IMR-90 (cell line): ENCODE results near the gene IFFO2. TPM values are rescaled to one million over a fixed set of nuclear protein-coding genes. Genes with fewer than 3 reads are reported as not detected.

ENCODE experiments used
- ATAC-seq: fragments of 200-7000 bp; cut with Tn5 transposase; 2 replicates; pipeline ENCODE4 v1.9.1; 2020; ENCODE audit warnings: low read depth, mild to moderate bottlenecking, moderate library complexity
- BruUV-seq: library from RNA; stranded (reverse); fragments of 400-500 nt; replicated peaks from 2 replicates; lab custom pipeline; 2021; lab: Mats Ljungman, UMichigan
- CTCF ChIA-PET: fragments of 300-600 bp; formaldehyde crosslinking; extraction: SDS; loops from one replicate; lab custom pipeline; 2021; ENCODE audit warnings: antibody characterized with exemption; lab: Yijun Ruan, JAX
- POLR2A ChIA-PET: fragments of 300-600 bp; sonication (Branson Sonifier 250); formaldehyde crosslinking; loops from one replicate; lab custom pipeline; 2022; ENCODE audit warnings: antibody characterized with exemption; ENCODE audit not compliant: unreplicated experiment; lab: Charles Lee
- DNase-seq: peaks from one replicate; pipeline ENCODE4 v3.0.0; 2013
- H2AFZ ChIP-seq: replicated peaks from 2 replicates; pipeline ENCODE3; 2013; ENCODE audit warnings: low read length, mild to moderate bottlenecking; ENCODE audit not compliant: poor library complexity
- H2AK5ac ChIP-seq: 2 replicates; pipeline ENCODE4 v1.6.1; 2013; ENCODE audit warnings: low read depth, low read length, inconsistent platforms
- H2AK9ac ChIP-seq: replicated peaks from 2 replicates; pipeline ENCODE3; 2013; ENCODE audit warnings: mild to moderate bottlenecking, low read depth, low read length, moderate library complexity; ENCODE audit not compliant: poor library complexity
- H2BK120ac ChIP-seq: 2 replicates; pipeline ENCODE4 v1.6.1; 2013; ENCODE audit warnings: low read depth, low read length, inconsistent platforms
- H2BK15ac ChIP-seq: 3 replicates; pipeline ENCODE4 v1.6.1; 2013; ENCODE audit warnings: low read depth, low read length, inconsistent platforms
- H2BK20ac ChIP-seq: 2 replicates; pipeline ENCODE4 v1.6.1; 2013; ENCODE audit warnings: low read depth, mild to moderate bottlenecking, inconsistent platforms, low read length, moderate library complexity
- H2BK5ac ChIP-seq: 2 replicates; pipeline ENCODE4 v1.6.1; 2013; ENCODE audit warnings: mild to moderate bottlenecking, low read depth, low read length, inconsistent platforms; ENCODE audit not compliant: poor library complexity, severe bottlenecking
- H3K14ac ChIP-seq: replicated peaks from 2 replicates; pipeline ENCODE4 v1.6.1; 2013; ENCODE audit warnings: low read depth, low read length, inconsistent platforms
- H3K18ac ChIP-seq: 2 replicates; pipeline ENCODE4 v1.6.1; 2013; ENCODE audit warnings: low read depth, low read length, control low read depth
- H3K23ac ChIP-seq: 2 replicates; pipeline ENCODE4 v1.6.1; 2013; ENCODE audit warnings: low read depth, low read length, inconsistent platforms
- H3K27ac ChIP-seq: 2 replicates; pipeline ENCODE4 v1.5.1; 2013; ENCODE audit warnings: mild to moderate bottlenecking, control low read depth, low read length; ENCODE audit not compliant: insufficient read depth
- H3K27me3 ChIP-seq: 2 replicates; pipeline ENCODE4 v1.6.1; 2013; ENCODE audit warnings: low read length; ENCODE audit not compliant: control insufficient read depth, insufficient read depth
- H3K36me3 ChIP-seq: 2 replicates; pipeline ENCODE4 v1.6.1; 2013; ENCODE audit warnings: low read length, mixed read lengths; ENCODE audit not compliant: control insufficient read depth, insufficient read depth
- H3K4ac ChIP-seq: 2 replicates; pipeline ENCODE4 v1.6.1; 2013; ENCODE audit warnings: low read depth, low read length, inconsistent platforms
- H3K4me1 ChIP-seq: 2 replicates; pipeline ENCODE4 v1.6.1; 2013; ENCODE audit warnings: low read length, mixed read lengths; ENCODE audit not compliant: control insufficient read depth, insufficient read depth
- H3K4me2 ChIP-seq: 2 replicates; pipeline ENCODE4 v1.6.1; 2013; ENCODE audit warnings: low read depth, mild to moderate bottlenecking, control low read depth, low read length, moderate library complexity
- H3K4me3 ChIP-seq: 2 replicates; pipeline ENCODE4 v1.5.1; 2013; ENCODE audit warnings: low read depth, mild to moderate bottlenecking, control low read depth, low read length, moderate library complexity; ENCODE audit not compliant: insufficient read depth
- H3K56ac ChIP-seq: 2 replicates; pipeline ENCODE4 v1.6.1; 2013; ENCODE audit warnings: low read length, inconsistent platforms; ENCODE audit not compliant: insufficient read depth; ENCODE audit errors: extremely low read depth
- H3K79me1 ChIP-seq, 2 experiments: 2 replicates each; pipeline ENCODE4 v1.6.1; 2013; ENCODE audit warnings: low read length in 2 of 2, inconsistent platforms in 1 of 2, low read depth in 1 of 2
- H3K9ac ChIP-seq: 2 replicates; pipeline ENCODE4 v1.6.1; 2013; ENCODE audit warnings: low read depth, low read length, control low read depth
- H3K9me1 ChIP-seq: 2 replicates; pipeline ENCODE4 v1.6.1; 2013; ENCODE audit warnings: low read length, inconsistent platforms; ENCODE audit not compliant: insufficient read depth
- H3K9me3 ChIP-seq: 2 replicates; pipeline ENCODE4 v1.6.1; 2013; ENCODE audit warnings: low read length; ENCODE audit not compliant: control insufficient read depth, insufficient read depth
- H4K20me1 ChIP-seq: 2 replicates; pipeline ENCODE4 v1.6.1; 2013; ENCODE audit warnings: low read length, inconsistent platforms; ENCODE audit not compliant: insufficient read depth
- H4K5ac ChIP-seq: 2 replicates; pipeline ENCODE4 v1.6.1; 2013; ENCODE audit warnings: mild to moderate bottlenecking, low read depth, low read length, control low read depth
- H4K8ac ChIP-seq, 2 experiments: 2 replicates each; pipeline ENCODE4 v1.6.1; 2013; ENCODE audit warnings: low read depth in 2 of 2, low read length in 2 of 2, control low read depth in 1 of 2, inconsistent platforms in 1 of 2
- H4K91ac ChIP-seq: 2 replicates; pipeline ENCODE4 v1.6.1; 2013; ENCODE audit warnings: low read depth, low read length, inconsistent platforms; ENCODE audit not compliant: insufficient read depth
- BHLHE40 ChIP-seq: fragments of 150-350 bp; IDR thresholded peaks from 2 replicates; pipeline ENCODE4 v1.6.1; 2016; ENCODE audit warnings: mild to moderate bottlenecking, low read depth, low read length
- CEBPB ChIP-seq: IDR thresholded peaks from 2 replicates; pipeline ENCODE4 v1.6.1; 2012; ENCODE audit warnings: low read depth, low read length, improper control_type of control experiment
- CHD1 ChIP-seq: IDR thresholded peaks from 2 replicates; pipeline ENCODE4 v1.6.1; 2012; ENCODE audit warnings: low read depth, low read length, improper control_type of control experiment
- MAFK ChIP-seq: IDR thresholded peaks from 2 replicates; pipeline ENCODE4 v1.6.1; 2012; ENCODE audit warnings: low read depth, low read length, improper control_type of control experiment
- MAZ ChIP-seq: IDR thresholded peaks from 2 replicates; pipeline ENCODE4 v1.6.1; 2012; ENCODE audit warnings: low read depth, mild to moderate bottlenecking, low read length, improper control_type of control experiment, moderate library complexity, borderline replicate concordance
- MXI1 ChIP-seq: IDR thresholded peaks from 2 replicates; pipeline ENCODE4 v1.6.1; 2012; ENCODE audit warnings: low read depth, mild to moderate bottlenecking, low read length, moderate library complexity, borderline replicate concordance
- WGBS, 2 experiments: methylation state at CpG; one replicate each; pipeline versions ENCODE4 v1.1.5 to v1.1.7; 2013; ENCODE audit warnings: missing lambda C conversion rate in 2 of 2; ENCODE audit not compliant: insufficient read length in 1 of 2; ENCODE audit errors: extremely low coverage in 2 of 2; 5-methylcytosine and 5-hydroxymethylcytosine counted together
- dilution Hi-C: fragments of 300-500 bp; cut with HindIII; formaldehyde crosslinking; loops from one replicate; pipeline ENCODE4 v1.14.3; 2018; ENCODE audit warnings: low sequenced_read_pairs; ENCODE audit not compliant: unreplicated experiment
- in situ Hi-C: fragments of 300-500 bp; cut with MboI; formaldehyde crosslinking; loops from 3 replicates; pipeline ENCODE4 v1.14.3; 2019; ENCODE audit warnings: low sequenced_read_pairs, inconsistent platforms, mixed read lengths
- intact Hi-C: fragments of 100-400 bp; cut with micrococcal nuclease; formaldehyde crosslinking; loops from 2 replicates; pipeline ENCODE4 v1.10.0; 2022
- polyA plus RNA-seq, 3 experiments: library from polyadenylated mRNA; depleted of rRNA; stranded (reverse); fragments of >200 nt; gene quantifications; 2 replicates each; pipeline ENCODE4 v1.2.3, GENCODE V29; 2012; ENCODE audit warnings: low replicate concordance in 1 of 3
- total RNA-seq: library from RNA; depleted of rRNA; stranded (reverse); fragments of >200 nt; gene quantifications from 2 replicates; pipeline ENCODE4 v1.2.3, GENCODE V29; 2012
- TF ChIP-seq, protein P1 (sequence below): conservative IDR thresholded peaks from 2 replicates; pipeline ENCODE4 v1.5.1; 2012; ENCODE audit warnings: mild to moderate bottlenecking, low read depth, low read length, improper control_type of control experiment

The IFFO2 gene
- total and polyA plus RNA-seq, 2 of the 4 experiments (the other 2 are of a cell fraction): 14.5 to 18.2 TPM

- Histone ChIP-seq H2BK120ac (peak overlapping the region; percentile 21; the same call in 1 of the 2 replicates), H3K23ac (no peak overlapping the region; the same call in 1 of the 2 replicates), H3K4me2 (no peak overlapping the region), H3K18ac (no peak overlapping the region), H2BK20ac (no peak overlapping the region; the same call in none of the 2 replicates), H3K36me3 (no peaks in the 10 kb centered on the region), H2AFZ (peak overlapping the region; percentile 18), H4K20me1 (no peaks in the 10 kb centered on the region), H3K4me3 (no peak overlapping the region), H3K27ac (no peak overlapping the region), H3K9ac (no peak overlapping the region), H3K27me3 (peaks cover 2% of the 10 kb centered on the region; the same call in 1 of the 2 replicates), H4K91ac (peak overlapping the region; percentile 3; the same call in 1 of the 2 replicates), H2BK5ac (no peak overlapping the region), H3K9me1 (peaks cover 8% of the 10 kb centered on the region), H3K14ac (peak overlapping the region; percentile 58), H4K5ac (no peak overlapping the region), H3K4ac (peak overlapping the region; percentile 36), H2BK15ac (peak overlapping the region; percentile 26; the same call in 1 of the 3 replicates), H4K8ac (peak overlapping the region in 1 of 2 experiments; percentile 51; a peak in 1 of 4 replicates), H3K79me1 (no peaks in the 10 kb centered on the region; a peak in 1 of 4 replicates), H2AK5ac (peak overlapping the region; percentile 8; the same call in 1 of the 2 replicates), H3K4me1 (peaks cover 10% of the 10 kb centered on the region), H3K56ac (no peak overlapping the region), H3K9me3 (no peaks in the 10 kb centered on the region), H2AK9ac (no peak overlapping the region)
- TF ChIP-seq MXI1: no peak
- TF ChIP-seq CHD1: no peak
- 0 out of 2 replicates have a peak, but pooled peaks have one; percentile 36 for TF ChIP-seq MAZ
- TF ChIP-seq CEBPB: peak; percentile 76
- peak; percentile 21; the same call in 1 of the 2 replicates for TF ChIP-seq MAFK
- peak; percentile 86 for TF ChIP-seq BHLHE40
- TF ChIP-seq, protein P1, sequence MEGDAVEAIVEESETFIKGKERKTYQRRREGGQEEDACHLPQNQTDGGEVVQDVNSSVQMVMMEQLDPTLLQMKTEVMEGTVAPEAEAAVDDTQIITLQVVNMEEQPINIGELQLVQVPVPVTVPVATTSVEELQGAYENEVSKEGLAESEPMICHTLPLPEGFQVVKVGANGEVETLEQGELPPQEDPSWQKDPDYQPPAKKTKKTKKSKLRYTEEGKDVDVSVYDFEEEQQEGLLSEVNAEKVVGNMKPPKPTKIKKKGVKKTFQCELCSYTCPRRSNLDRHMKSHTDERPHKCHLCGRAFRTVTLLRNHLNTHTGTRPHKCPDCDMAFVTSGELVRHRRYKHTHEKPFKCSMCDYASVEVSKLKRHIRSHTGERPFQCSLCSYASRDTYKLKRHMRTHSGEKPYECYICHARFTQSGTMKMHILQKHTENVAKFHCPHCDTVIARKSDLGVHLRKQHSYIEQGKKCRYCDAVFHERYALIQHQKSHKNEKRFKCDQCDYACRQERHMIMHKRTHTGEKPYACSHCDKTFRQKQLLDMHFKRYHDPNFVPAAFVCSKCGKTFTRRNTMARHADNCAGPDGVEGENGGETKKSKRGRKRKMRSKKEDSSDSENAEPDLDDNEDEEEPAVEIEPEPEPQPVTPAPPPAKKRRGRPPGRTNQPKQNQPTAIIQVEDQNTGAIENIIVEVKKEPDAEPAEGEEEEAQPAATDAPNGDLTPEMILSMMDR: 0 out of 2 replicates have a peak, but pooled peaks have one; percentile 13
- POLR2A ChIA-PET: no interaction called here
- in situ Hi-C loops (no loop called here), dilution Hi-C loops (no loop called here), intact Hi-C loops (no loop called here)
- peak; percentile 59 for DNase-seq
- WGBS, 2 experiments: 100% methylated on average over 1 of the region's 17 CpGs; no CpG with 5 or more reads in 1 of the 2 experiments
- no TSS peak for BruUV-seq
- CTCF ChIA-PET: interaction anchor here (1.4 kb wide), 1 partner anchor 52 kb away, joined by 3 read pairs; no protein-coding TSS in a partner anchor
- ATAC-seq: peak; percentile 77
Measured at GRCh38 chr1:18965206-18966173, 9.0 kb upstream of the IFFO2 start.
